Coronary artery (tissue), 2 donors: ENCODE data around the gene MBD5.

Experiments used
- DNase-seq: peaks from one replicate; pipeline ENCODE4 v3.0.0-alpha.2; 2017; ENCODE audit warnings: low spot score
- H3K27ac ChIP-seq, 2 donors: fragments of 200-600 bp; sonication (generic); one replicate each; pipeline ENCODE4 v1.5.1; 2016 to 2019
- H3K4me3 ChIP-seq: fragments of 200-600 bp; sonication (generic); 2 replicates; pipeline ENCODE4 v1.5.1; 2016; ENCODE audit warnings: mild to moderate bottlenecking, moderate library complexity
- CTCF ChIP-seq: fragments of 200-600 bp; sonication (generic); IDR thresholded peaks from one replicate; pipeline ENCODE4 v1.5.1; 2019; ENCODE audit warnings: antibody characterized with exemption

MBD5 gene

DNA sequence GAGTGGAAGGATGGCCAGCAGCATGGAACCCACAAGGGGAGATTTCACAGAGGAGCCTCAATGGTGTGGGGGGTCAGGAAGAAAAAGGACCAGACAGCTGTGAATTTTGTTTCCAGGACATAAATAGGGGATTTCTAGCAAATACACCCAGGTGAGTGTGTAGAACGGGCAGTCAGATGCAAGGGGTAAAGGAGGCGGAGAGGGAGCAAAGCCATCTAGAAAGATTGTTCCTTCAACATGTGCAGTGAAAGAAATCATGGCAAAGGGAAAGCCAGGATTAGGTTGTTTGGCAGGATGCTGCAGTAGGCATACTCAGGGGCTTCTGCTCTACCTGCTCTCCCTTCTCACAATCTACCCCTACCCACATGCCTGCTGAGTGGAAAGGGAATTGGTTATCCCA, 504.2 kb downstream of the MBD5 start:
- no peak for DNase-seq
- no peak overlapping the region for H3K27ac ChIP-seq
- no peak overlapping the region for H3K4me3 ChIP-seq
- TF ChIP-seq CTCF = no peak

DNA sequence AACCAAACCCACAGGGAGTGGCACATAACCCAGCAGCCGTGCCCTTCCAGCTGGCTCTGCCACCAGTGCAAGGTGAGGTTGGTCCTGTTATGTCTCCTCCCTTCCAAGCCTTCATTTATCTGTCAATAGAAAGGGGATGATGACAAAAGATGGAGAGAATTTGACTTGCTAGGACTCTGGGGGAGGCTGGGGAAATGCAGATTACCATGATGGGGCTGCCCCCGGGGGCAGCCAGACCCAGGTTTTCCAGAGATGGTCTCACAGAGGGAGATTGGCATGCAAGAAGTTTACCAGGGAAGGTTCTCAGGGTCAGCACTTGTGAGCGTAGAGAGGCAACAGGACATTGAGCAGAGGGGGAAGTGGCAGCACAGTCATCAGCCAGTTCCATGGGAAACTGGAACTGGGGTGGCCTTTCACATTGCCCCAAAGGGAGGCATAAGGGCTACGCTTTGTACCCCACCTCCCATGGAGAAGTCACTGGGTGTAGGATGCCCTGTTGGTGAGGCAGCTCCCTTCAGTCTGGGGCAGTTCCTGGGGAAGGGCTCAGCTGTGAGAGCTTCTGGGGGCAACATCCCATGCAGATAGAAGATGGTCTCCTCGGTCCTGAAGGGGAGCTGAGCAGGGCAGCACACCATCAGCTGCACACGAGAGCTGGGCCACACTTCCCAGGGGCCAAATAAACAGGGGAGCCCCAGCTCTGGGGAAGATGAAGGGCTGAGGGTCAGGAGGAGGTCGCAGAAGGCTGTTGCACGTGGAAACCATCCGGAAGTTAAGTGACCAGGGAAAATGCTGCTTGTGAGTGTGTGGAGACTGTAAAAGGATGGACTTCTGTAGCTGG, 505.8 kb downstream of the MBD5 start:
- TF ChIP-seq CTCF = no peak
- H3K27ac ChIP-seq = no peak overlapping the region
- DNase-seq = no peak

GRCh38 chr2:148527488-148528340, 506.8 kb downstream of the MBD5 start:
- DNase-seq = no peak
- TF ChIP-seq CTCF = no peak
- H3K27ac ChIP-seq = no peak overlapping the region

More for the DNA sequence above, 505.8 kb downstream of the MBD5 start:
- no peak overlapping the region for H3K4me3 ChIP-seq

GRCh38 chr2:148528356-148529064, 507.6 kb downstream of the MBD5 start:
- DNase-seq = no peak
- no peak overlapping the region for H3K27ac ChIP-seq
- no peak for TF ChIP-seq CTCF

More at GRCh38 chr2:148527488-148528340, 506.8 kb downstream of the MBD5 start:
- H3K4me3 ChIP-seq = no peak overlapping the region

DNA sequence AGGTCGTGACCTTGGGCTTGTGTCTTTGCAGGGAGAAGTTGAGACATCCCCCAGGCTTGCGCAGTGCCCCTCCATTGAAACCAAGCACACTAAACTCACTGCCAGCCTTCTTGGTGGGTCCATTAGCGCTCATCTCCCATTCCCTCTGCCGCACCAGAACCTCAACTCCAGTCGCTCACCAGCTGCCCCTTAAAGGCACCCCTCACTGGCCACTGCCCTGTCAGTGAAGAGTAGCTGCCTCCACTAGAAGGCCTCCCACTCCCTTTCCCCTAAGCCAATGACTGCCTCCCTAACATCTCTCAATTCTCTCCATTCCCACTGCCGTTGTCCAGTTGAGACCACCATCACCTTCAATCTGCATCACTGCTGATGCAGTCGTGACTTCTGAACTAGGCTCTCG, 508.9 kb downstream of the MBD5 start:
- no peak overlapping the region for H3K4me3 ChIP-seq
- no peak overlapping the region for H3K27ac ChIP-seq
- DNase-seq = no peak
- no peak for TF ChIP-seq CTCF

More at GRCh38 chr2:148528356-148529064, 507.6 kb downstream of the MBD5 start:
- no peak overlapping the region for H3K4me3 ChIP-seq

DNA sequence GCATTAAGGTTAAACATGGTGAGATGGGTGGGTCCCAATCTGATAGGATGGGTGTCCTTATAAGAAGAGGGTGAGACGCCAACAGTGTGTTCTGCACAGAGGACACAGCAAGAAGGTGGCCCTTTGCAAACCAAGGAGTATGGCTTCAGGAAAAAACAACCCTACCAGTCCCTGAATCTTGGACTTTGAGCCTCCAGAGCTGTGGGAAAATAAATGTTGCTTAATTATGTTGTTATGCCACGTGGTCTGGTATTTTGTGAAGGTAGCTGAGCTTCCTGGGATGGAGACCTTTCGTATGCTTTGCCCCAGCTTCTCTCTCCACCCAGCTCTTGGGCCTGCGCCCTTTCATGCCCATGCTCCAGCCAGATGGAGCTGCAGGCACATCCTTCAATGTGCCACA, 509.5 kb downstream of the MBD5 start:
- no peak for DNase-seq
- no peak overlapping the region for H3K27ac ChIP-seq
- no peak overlapping the region for H3K4me3 ChIP-seq

More for the DNA sequence above, 509.5 kb downstream of the MBD5 start:
- TF ChIP-seq CTCF = no peak
